Adipose tissue (tissue), 3 donors: ENCODE data around the gene MFSD6. TPM values are rescaled to one million over a fixed set of nuclear protein-coding genes. Genes with fewer than 3 reads are reported as not detected.
"Not testable (repeated sequence)": the region's sequence is repeated elsewhere in the genome, so short reads cannot be mapped to it uniquely, and the experiment has no call there.

Experiments
- H3K27ac ChIP-seq: one replicate; pipeline ENCODE4 v1.5.1; 2013; ENCODE audit warnings: low read depth, low read length
- WGBS, 3 donors: extraction: QIAGEN DNeasy Blood & Tissue Kit; methylation state at CpG; one replicate each; pipeline ENCODE4 v1.1.7; 2013; 5-methylcytosine and 5-hydroxymethylcytosine counted together
- polyA plus RNA-seq, 3 donors: library from polyadenylated mRNA; stranded (reverse); fragments of 200-250 nt; gene quantifications; one replicate each; pipeline ENCODE4 v1.2.3, GENCODE V29; 2013
- donor health status: healthy with polysubstance abuse.
- donor health status: Bipolar disorder and iron deficiency.
- donor health status: healthy.

The MFSD6 gene
- polyA plus RNA-seq, 3 donors: 6.2 to 10.4 (median 7.1) TPM

DNA sequence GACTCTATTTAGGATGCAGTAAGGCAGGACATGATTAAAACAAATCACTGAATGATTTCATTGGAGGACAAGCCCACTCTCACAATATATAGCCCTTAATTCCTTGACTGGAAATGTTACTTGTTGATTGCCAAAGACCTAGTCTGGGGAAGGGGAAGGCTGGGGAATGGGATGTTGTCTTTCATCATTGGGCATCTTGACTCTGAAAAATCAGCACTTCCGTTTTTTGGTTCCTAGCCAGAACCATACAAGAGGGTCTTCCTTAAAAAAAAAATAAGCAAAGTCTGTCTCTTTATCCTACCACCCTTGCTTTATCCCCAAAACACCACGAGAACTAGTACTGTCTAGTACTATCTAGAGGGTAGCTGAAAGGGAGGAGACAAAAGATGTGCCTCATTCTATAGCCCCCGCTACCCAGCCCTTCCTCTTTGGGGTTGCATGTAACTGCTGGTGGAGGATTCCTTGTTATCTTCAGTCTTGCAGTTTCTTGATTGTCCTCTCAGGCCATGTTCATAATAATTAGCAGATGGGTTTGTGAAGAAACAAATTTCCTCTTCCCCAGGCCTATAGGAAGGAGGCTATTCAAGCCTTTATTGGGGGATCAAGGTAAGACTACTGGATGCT is 70.5 kb downstream of the MFSD6 start:
- 69 to 80% (median 73%) methylated on average over 3 of the region's 3 CpGs for WGBS, 3 donors
- H3K27ac ChIP-seq: no peak overlapping the region

DNA sequence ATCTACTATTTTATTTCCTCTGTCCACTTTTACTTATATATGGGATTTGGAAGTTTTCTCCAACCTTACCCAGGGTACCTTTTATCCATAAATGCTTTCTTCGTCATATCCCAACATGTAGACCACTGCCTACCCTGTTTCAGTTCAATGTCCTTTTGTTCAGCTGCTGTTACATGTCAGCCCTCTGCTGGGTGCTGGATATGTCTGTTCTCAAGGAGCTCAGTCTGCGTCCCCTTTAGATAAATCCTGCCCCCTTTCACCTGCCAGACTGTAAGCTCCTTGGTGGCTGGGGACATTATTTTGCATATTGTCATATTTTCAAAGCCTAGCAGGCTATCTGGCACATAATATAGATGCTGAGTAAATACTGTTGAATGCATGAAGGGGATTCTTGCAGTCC is 73.2 kb downstream of the MFSD6 start:
- WGBS, 3 donors: 57 to 96% (median 68%) methylated on average over 2 of the region's 2 CpGs
- H3K27ac ChIP-seq: no peak overlapping the region

DNA sequence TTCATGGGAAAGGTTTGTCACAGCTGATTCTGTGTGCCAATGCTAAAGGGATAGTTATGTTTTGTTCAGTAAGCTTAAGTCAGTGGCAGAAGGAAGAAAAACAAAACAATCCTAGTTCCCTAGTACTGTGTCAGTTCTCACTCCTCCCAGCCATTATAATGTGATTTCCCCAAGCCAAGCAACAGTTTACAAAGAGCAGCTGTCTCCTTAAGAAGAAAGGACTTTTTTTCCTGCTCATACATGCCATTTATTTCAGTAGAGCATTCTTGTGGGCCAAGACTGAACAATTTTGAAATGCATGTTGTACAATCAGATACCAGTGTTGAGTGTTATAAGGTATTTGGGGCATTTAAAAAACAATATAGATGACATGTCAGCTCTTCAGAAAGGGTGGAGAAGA is 74.3 kb downstream of the MFSD6 start:
- H3K27ac ChIP-seq: no peak overlapping the region

DNA sequence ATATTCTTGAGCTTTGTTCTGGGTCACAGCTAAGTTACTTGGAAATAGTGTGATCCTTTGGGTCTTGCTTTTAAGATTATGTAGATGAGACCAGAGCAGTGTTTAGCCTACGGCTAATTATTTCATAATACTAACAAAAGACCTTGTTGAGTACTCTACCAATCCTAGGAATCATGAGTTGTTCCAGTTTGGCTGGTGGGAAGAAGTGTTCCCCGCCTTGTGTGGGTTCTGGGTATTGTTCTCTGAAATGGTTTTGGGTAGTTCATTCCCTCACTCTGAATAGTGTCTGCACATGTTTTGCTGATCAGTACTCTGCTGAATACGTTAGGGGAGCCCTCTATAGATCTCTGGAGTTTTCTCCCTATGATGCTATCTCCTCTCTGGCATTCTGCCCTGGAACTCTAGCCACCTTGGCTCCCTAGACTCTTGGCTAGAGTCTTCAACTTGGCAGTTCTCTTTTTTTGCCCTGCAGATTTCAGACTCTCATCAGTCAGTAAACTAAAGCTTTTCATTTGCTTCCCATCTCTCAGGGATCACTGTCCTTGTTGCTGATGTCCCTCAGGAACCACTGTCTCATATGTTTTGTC is 78.0 kb downstream of the MFSD6 start:
- WGBS, 3 donors: 70 to 78% (median 78%) methylated on average over 3 of the region's 3 CpGs
- no peak overlapping the region for H3K27ac ChIP-seq

DNA sequence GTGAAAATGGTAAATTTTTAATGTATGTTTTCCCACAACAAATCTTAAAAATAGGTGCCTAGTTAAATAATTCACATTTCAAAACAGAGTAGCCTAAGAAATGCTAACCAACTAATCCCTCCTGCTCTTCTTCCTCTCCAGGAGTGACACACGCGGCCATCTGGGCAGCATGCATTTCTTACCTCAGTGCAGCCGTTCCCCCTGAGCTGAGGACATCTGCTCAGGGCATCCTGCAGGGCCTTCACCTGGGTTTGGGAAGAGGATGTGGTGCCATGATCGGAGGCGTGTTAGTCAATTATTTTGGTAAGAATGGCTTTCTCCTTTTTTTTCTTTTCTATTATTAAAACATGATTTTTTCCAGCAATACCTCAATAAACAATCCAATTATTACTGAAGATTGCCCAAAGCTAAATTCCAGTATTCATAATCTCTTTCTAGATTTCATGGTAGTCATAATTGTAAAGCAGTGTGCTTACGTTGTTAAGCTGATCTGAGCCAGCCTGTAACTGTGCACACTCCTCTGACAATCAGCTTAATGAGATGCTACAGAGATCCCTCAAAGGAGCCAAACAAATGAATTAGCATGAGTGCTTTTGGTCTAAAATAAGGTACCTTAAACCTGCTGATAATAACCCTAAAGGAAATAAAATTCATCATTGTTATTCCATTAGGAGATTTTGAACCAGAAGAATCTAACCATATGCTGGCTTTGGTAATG is 80.5 kb downstream of the MFSD6 start:
- no peak overlapping the region for H3K27ac ChIP-seq
- WGBS, 3 donors: 92 to 99% (median 94%) methylated on average over 6 of the region's 6 CpGs

DNA sequence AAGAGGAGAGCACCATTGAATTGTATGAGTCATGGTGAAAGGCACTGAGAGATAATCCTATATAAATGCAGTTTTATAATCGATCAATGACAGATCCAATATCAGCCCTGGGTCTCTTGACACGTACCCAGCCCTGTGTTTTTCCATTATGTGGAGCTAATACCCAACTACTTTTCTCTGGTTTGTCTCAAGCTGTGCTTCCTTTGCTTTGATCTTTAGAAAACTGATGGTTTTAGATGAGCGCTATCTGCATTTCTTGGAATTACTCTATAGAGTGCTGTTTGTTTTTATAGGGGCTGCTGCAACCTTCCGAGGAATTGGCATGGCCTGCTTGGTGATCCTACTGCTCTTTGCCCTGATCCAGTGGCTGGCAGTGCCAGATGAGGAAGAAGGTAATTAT is 81.3 kb downstream of the MFSD6 start:
- WGBS, 3 donors: 95 to 97% (median 96%) methylated on average over 4 of the region's 4 CpGs
- no peak overlapping the region for H3K27ac ChIP-seq

DNA sequence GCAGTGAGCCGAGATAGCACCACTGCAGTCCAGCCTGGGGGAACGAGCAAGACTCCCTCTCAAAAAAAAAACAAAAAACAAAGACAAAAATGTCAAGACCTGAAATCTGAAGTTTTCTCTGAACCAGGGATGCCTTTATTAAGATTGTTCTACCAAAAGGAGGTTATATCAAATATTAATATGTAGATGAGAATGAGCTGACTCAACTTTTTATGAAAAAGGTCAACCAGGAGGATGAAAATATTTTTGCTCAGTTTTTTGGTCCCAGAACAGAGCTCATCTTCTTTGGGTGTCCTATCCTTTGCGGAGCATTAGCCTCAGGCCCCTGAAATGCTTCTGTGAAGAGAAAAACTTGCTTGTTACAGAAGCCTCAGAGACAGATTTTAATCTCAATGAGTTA is 82.3 kb downstream of the MFSD6 start:
- 78 to 99% (median 97%) methylated on average over 3 of the region's 3 CpGs for whole genome bisulfite sequencing, 3 donors
- H3K27ac ChIP-seq: no peak overlapping the region

DNA sequence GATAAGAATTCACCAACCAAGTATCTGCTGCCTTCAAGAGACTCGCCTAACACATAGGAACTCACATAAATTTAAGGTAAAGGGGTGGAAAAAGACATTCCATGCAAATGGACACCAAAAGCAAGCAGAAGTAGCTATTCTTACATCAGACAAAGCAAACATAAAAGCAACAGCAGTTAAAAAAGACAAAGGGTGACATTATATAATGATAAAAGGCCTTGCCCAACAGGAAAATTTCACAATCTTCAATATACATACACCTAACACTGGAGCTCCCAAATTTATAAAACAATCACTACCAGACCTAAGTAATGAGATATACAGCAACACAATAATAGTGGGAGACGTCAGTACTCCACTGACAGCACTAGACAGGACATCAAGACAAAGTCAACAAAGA is 84.9 kb downstream of the MFSD6 start:
- no peak overlapping the region for H3K27ac ChIP-seq
- WGBS, 3 donors: 93 to 96% (median 96%) methylated on average over 2 of the region's 2 CpGs

DNA sequence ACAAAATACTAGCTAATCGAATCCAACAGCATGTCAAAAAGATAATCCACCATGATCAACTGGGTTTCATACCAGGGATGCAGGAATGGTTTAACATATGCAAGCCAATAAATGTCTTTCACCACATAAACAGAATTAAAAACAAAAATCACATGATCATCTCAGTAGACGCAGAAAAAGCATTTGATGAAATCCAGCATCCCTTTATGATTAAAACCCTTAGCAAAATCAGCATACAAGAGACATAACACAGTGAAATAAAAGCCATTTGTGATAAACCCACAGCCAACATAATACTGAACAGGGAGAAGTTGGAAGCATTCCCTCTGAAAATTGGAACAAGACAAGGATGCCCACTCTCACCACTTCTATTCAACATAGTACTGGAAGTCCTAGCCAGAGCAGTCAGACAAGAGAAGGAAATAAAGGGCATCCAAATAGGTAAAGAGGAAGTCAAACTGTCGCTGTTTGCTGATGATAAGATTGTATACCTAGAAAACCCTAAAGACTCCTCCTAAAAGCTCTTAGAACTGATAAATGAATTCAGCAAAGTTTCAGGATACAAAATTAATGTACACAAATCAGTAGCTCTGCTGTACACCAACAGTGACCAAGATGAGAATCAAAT is 86.6 kb downstream of the MFSD6 start:
- not testable (repeated sequence) for H3K27ac ChIP-seq
- 73 to 91% (median 75%) methylated on average over 3 of the region's 3 CpGs for WGBS, 3 donors

DNA sequence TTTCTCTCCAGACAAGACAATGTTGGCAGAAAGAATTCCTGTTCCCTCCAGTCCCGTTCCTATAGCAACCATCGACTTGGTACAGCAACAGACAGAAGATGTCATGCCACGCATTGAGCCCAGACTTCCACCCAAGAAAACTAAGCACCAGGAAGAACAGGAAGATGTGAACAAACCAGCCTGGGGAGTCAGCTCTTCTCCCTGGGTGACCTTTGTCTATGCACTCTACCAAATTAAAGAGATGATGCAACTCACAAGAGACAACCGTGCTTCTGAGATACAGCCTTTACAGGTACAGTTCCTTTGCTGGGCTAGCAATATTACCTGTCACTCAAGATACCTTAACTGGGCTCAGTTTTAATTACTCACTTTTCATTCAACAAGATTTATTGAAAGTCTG is 89.3 kb downstream of the MFSD6 start:
- 75 to 87% (median 86%) methylated on average over 4 of the region's 4 CpGs for WGBS, 3 donors
- H3K27ac ChIP-seq: no peak overlapping the region

DNA sequence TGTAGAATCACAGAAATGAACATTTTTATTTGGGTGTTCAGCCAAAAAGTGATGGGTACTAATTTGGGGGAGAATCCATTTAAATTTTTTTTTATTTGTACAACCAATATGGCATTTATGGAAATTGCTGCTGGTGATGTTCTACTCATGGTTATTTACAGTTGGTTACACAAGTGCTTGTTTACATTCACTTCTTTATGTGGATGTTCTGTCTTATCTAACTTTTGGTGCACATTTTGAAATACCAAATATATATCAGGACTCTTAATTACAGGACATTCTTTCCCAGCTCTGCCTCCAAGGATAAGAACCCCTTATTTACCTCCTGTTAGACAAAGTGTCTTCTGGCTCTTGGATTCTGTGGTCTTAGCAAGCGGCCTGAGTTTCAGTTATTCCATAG is 91.1 kb downstream of the MFSD6 start:
- no peak overlapping the region for H3K27ac ChIP-seq
- 96 to 97% (median 97%) methylated on average over 1 of the region's 1 CpG for WGBS, 3 donors

DNA sequence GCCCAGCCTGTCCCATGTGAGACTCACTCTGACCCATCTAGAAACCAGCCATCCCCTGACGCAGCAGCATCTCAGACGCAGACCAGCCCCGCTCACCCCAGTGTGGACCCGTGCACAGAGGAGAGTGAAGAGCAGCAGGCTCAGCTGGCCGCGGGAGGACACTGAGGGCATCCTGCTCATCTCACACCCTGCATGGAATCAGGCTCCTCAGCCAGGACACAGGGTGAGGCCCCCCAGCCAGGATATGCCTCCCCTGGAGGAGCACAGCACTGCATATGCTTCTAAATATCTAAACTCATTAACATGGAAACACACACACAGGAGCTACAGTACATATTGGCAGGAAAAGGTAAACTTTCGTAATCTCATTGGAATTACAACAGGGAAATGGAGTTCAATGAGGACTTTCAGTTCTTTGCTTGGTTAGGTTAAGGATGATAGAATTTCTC is 91.9 kb downstream of the MFSD6 start:
- WGBS, 3 donors: 83 to 92% (median 85%) methylated on average over 7 of the region's 7 CpGs
- no peak overlapping the region for H3K27ac ChIP-seq

DNA sequence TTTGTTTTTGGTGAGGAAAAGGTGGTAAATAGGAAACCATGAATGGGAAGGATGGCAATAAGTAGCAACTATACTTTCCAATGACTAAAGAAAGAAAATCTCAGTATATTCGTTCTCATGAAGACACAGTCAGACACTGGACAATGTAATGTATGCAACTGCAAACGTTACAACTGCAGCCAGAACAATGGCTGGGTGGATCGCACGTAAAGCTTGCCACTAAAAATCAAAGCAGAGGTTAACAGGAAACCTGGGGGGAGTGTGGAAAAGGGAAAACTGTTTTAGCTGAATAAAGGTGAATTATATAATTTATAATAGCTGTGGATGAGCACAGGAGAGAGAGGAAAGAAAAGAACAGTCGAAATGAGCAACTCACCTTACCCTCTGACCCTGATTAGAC is 93.1 kb downstream of the MFSD6 start:
- 73 to 79% (median 73%) methylated on average over 5 of the region's 5 CpGs for WGBS, 3 donors
- H3K27ac ChIP-seq: no peak overlapping the region

DNA sequence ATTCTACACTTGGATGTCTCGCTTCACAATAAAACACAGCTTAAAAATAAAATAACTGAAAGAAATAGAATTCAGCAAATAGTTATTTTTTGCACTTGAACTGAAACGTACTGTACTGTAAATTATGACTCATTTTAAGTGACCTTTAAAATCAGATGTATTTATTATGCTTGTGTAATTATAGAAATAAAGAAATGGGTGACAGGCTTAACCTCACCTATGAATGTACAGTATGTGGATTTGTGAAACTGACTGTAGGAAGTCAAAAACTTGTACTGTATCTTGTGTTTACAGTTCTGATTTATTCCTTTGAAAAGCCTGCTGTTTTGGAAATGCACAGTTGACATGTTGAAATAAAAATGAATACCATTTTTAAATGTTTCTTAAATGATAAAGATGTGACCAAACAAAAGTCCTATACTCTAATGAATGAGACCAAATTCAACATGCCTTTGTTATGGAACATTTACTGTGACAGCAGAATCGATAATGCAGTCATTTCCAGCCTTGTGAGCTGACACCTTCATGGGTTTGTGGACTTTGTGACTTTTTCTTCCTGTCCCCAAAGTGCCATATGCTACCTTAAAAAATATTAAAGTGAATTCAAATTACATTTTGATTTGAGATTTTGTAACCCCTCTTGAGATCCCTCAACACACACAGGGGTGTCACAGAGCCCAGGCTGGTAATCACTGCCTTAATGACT is 93.7 kb downstream of the MFSD6 start:
- H3K27ac ChIP-seq: no peak overlapping the region
- WGBS, 3 donors: 67 to 81% (median 68%) methylated on average over 3 of the region's 3 CpGs

DNA sequence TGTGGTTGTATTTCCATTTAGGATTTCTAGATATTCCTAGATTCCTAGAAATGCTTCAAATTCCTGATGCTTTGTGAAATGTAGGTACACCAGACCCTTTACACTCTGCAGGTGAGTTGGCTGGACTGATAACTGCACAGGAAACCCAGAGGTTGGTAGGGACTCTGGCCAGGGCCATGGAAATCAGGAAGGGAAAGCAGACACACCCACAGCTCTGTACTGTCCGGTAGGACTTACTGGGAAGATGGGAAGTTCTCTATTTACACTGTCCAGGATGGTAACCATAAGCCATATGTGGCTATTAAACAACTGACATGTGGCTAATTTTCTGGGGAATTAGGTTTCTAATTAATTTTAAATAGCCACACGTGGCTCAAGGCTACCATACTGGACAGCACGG is 94.9 kb downstream of the MFSD6 start:
- H3K27ac ChIP-seq: no peak overlapping the region
- 73 to 89% (median 78%) methylated on average over 3 of the region's 3 CpGs for WGBS, 3 donors

DNA sequence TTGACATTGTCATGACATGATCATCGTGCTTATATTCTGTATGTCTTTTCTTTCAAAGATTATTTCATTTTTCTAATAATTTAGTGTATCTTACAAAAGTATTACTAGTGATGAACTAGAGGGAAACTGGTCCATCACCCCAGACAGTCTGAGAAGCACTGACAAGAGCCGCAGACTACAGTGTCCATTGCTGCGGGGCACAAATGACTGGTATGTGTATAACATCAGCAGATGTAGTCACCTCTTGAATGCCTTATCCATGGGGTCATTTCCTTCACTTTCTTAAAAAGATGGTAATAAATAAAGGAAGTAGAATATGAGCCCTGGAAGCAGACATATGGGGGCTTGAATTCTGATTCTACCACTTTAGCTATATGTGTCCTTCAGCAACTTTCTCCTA is 96.8 kb downstream of the MFSD6 start:
- 93 to 98% (median 95%) methylated on average over 3 of the region's 3 CpGs for WGBS, 3 donors
- H3K27ac ChIP-seq: no peak overlapping the region

DNA sequence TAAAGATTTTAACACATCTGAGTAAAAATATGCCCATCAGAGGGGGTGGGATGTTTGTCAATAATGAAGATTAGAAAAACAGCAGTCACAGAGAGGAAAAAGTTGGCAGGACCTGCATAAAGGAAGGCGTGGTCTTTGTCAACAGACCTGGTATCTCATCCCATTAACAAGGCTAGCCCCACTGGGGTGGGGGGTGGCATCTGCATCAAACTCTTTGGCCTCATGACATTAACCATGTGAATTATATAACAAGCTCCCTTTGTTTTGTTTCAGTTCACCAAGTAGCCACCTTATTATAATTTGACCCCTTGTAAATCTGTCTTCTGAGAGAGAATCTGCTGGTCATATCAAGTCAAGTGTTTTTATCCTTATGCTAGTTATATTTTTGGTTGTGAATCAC is 97.5 kb downstream of the MFSD6 start:
- 88 to 95% (median 90%) methylated on average over 1 of the region's 1 CpG for WGBS, 3 donors
- H3K27ac ChIP-seq: no peak overlapping the region

DNA sequence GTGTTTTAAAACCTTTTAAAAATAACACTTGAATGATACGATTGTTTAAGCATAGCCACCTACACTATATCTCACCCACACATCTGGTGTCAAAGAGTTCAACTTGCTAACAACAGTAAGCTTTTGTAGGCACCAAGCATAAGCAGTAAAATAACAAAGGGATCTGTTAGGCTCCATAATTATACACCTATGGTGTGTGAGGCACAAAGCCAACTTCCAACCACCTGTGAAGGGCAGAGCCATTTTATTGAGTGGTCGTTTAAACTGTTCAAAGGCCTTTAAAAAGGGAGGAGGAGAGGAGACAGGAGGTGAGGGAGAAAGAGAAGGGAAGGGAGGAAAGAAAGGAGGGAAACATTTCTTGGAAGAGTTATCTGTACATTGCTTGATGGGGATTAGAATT is 98.5 kb downstream of the MFSD6 start:
- 45 to 72% (median 53%) methylated on average over 2 of the region's 2 CpGs for WGBS, 3 donors
- H3K27ac ChIP-seq: no peak overlapping the region

DNA sequence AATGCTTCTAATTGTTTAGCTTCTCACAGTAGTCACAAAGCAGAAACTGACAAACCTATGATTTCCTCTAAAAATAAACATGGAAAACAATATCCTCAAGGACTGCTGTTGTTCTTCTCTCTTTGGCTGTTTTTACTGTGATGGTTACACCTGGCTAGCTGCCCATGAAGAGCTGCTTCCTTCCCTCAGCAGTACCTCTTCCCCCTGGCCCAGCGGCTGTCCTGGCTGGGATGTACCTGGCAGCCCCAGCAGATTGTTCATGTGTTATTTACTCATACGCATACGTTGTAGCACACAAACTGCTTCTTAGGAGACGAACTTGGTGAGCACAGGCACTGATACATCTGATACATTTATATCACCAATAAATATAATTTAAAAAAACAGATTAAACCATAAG is 99.0 kb downstream of the MFSD6 start:
- no peak overlapping the region for H3K27ac ChIP-seq
- 63 to 79% (median 68%) methylated on average over 4 of the region's 4 CpGs for WGBS, 3 donors
